GM21526 (cell line): ENCODE measurements around the gene ARHGAP24.

Source experiments
- ATAC-seq: cut with Tn5 transposase; IDR thresholded peaks from one replicate; pipeline ENCODE4 v1.9.1; 2021; ENCODE audit warnings: moderate library complexity; ENCODE audit not compliant: unreplicated experiment, low FRiP score

The ARHGAP24 gene

GRCh38 chr4:85767649-85768048, 292.7 kb downstream of the ARHGAP24 start:
- no peak for ATAC-seq

- ATAC-seq = no peak
These were observed 294.1 kb downstream of the ARHGAP24 start for GRCh38 chr4:85769009-85769408.

- no peak for ATAC-seq
These were observed 297.5 kb downstream of the ARHGAP24 start for GRCh38 chr4:85772470-85772869.

GRCh38 chr4:85773372-85773771, 298.4 kb downstream of the ARHGAP24 start:
- no peak for ATAC-seq

- ATAC-seq = no peak
These were observed 299.1 kb downstream of the ARHGAP24 start for GRCh38 chr4:85774000-85774399.

GRCh38 chr4:85774489-85774888, 299.5 kb downstream of the ARHGAP24 start:
- ATAC-seq = no peak

GRCh38 chr4:85776096-85776495, 301.1 kb downstream of the ARHGAP24 start:
- ATAC-seq = no peak

- ATAC-seq = no peak
These were observed 301.6 kb downstream of the ARHGAP24 start for GRCh38 chr4:85776579-85776978.

GRCh38 chr4:85777908-85778631, 303.1 kb downstream of the ARHGAP24 start:
- peak; percentile 94 for ATAC-seq

GRCh38 chr4:85778632-85779131, 303.7 kb downstream of the ARHGAP24 start:
- peak; percentile 90 for ATAC-seq

GRCh38 chr4:85779165-85779564, 304.2 kb downstream of the ARHGAP24 start:
- ATAC-seq = no peak

GRCh38 chr4:85780664-85781063, 305.7 kb downstream of the ARHGAP24 start:
- no peak for ATAC-seq

- ATAC-seq = no peak
These were observed 308.5 kb downstream of the ARHGAP24 start for GRCh38 chr4:85783483-85783882.

- no peak for ATAC-seq
These were observed 308.9 kb downstream of the ARHGAP24 start for GRCh38 chr4:85783900-85784299.

GRCh38 chr4:85784348-85784747, 309.4 kb downstream of the ARHGAP24 start:
- no peak for ATAC-seq

GRCh38 chr4:85784947-85785346, 310.0 kb downstream of the ARHGAP24 start:
- no peak for ATAC-seq

GRCh38 chr4:85787133-85787532, 312.2 kb downstream of the ARHGAP24 start:
- ATAC-seq = no peak

GRCh38 chr4:85788604-85789003, 313.7 kb downstream of the ARHGAP24 start:
- ATAC-seq = no peak

- no peak for ATAC-seq
These were observed 314.3 kb downstream of the ARHGAP24 start for GRCh38 chr4:85789241-85789640.

GRCh38 chr4:85790582-85790981, 315.6 kb downstream of the ARHGAP24 start:
- ATAC-seq = no peak

GRCh38 chr4:85792376-85793232, 317.7 kb downstream of the ARHGAP24 start:
- ATAC-seq = no peak

GRCh38 chr4:85793233-85793585, 318.3 kb downstream of the ARHGAP24 start:
- ATAC-seq = no peak
